SW480 (cell line): Measurements from ENCODE around the gene SRD5A3.

Experiments used
- DNase-seq: peaks from one replicate; pipeline ENCODE4 v3.0.0-alpha.2; 2016; ENCODE audit warnings: low spot score

Gene SRD5A3

GRCh38 chr4:55345980-55346850 is at the start of gene SRD5A3:
Gene SRD5A3, plus strand, starts transcription at chr4:55346242. Its CDS starts 95 bp downstream, at chr4:55346337.
- DNase-seq = peak; percentile 77

GRCh38 chr4:55297346-55297745 is 48.7 kb upstream of the SRD5A3 start:
- peak; percentile 32 for DNase-seq

GRCh38 chr4:55303760-55304165 is 42.3 kb upstream of the SRD5A3 start:
- no peak for DNase-seq

GRCh38 chr4:55304303-55304702 is 41.7 kb upstream of the SRD5A3 start:
- DNase-seq = no peak

- DNase-seq = no peak
Observed at GRCh38 chr4:55308071-55308470, 38.0 kb upstream of the SRD5A3 start.

- DNase-seq = no peak
Observed at GRCh38 chr4:55311792-55312488, 34.1 kb upstream of the SRD5A3 start.

GRCh38 chr4:55312489-55313101 is 33.4 kb upstream of the SRD5A3 start:
- peak; percentile 27 for DNase-seq

- DNase-seq = no peak
Observed at GRCh38 chr4:55314141-55314820, 31.8 kb upstream of the SRD5A3 start.

GRCh38 chr4:55318175-55319129 is 27.6 kb upstream of the SRD5A3 start:
- no peak for DNase-seq

GRCh38 chr4:55321707-55322264 is 24.3 kb upstream of the SRD5A3 start:
- DNase-seq = peak; percentile 68

- DNase-seq = no peak
Observed at GRCh38 chr4:55323375-55323774, 22.7 kb upstream of the SRD5A3 start.

GRCh38 chr4:55326629-55327028 is 19.4 kb upstream of the SRD5A3 start:
- no peak for DNase-seq

GRCh38 chr4:55329012-55329411 is 17.0 kb upstream of the SRD5A3 start:
- no peak for DNase-seq

- no peak for DNase-seq
Observed at GRCh38 chr4:55330241-55330640, 15.8 kb upstream of the SRD5A3 start.

GRCh38 chr4:55336138-55337034 is 9.7 kb upstream of the SRD5A3 start:
- DNase-seq = peak; percentile 55

- DNase-seq = no peak
Observed at GRCh38 chr4:55337944-55338343, 8.1 kb upstream of the SRD5A3 start.

- no peak for DNase-seq
Observed at GRCh38 chr4:55338486-55338885, 7.6 kb upstream of the SRD5A3 start.

- DNase-seq = no peak
Observed at GRCh38 chr4:55340266-55340665, 5.8 kb upstream of the SRD5A3 start.

- no peak for DNase-seq
Observed at GRCh38 chr4:55343887-55344286, 2.2 kb upstream of the SRD5A3 start.

- no peak for DNase-seq
Observed at GRCh38 chr4:55345054-55345453, 988 bp upstream of the SRD5A3 start.
